HG02885 (cell line): ENCODE data around the gene BTG2.

Source experiments
- ATAC-seq: cut with Tn5 transposase; IDR thresholded peaks from one replicate; pipeline ENCODE4 v1.9.1; 2021; ENCODE audit warnings: mild to moderate bottlenecking; ENCODE audit not compliant: unreplicated experiment, poor library complexity

Gene BTG2

DNA sequence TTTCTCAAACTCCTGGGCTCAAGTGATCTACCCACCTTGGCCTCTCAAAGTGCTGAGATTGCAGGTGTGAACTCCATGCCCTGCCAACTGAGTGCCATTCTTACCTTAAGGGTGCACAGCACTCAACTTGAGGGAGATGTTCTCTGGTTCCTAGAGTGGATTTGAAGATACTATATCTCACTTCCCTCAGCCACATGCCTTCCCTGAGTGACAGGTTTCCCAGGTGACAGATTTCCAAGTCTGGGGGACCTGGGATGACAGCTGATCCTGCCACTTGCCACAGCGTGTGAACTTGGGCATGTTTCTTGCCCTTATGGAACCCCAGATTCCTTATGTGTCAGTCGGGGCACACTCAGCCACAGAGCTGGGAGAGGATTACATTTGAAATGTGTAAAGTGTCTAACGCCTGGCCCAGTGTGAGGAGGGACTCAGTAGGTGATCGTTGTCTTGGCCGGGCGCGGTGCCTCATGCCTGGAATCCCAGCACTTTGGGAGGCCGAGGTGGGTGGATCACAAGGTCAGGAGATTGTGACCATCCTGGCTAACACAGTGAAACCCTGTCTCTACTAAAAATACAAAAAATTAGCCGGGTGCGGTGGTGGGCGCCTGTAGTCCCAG is 29.6 kb upstream of the BTG2 start:
- ATAC-seq = no peak

GRCh38 chr1:203276408-203276807 is 28.9 kb upstream of the BTG2 start:
- ATAC-seq = no peak

- no peak for ATAC-seq
Observed at GRCh38 chr1:203276916-203277545, 28.3 kb upstream of the BTG2 start.

- ATAC-seq = no peak
Observed at GRCh38 chr1:203278082-203278884, 27.0 kb upstream of the BTG2 start.

DNA sequence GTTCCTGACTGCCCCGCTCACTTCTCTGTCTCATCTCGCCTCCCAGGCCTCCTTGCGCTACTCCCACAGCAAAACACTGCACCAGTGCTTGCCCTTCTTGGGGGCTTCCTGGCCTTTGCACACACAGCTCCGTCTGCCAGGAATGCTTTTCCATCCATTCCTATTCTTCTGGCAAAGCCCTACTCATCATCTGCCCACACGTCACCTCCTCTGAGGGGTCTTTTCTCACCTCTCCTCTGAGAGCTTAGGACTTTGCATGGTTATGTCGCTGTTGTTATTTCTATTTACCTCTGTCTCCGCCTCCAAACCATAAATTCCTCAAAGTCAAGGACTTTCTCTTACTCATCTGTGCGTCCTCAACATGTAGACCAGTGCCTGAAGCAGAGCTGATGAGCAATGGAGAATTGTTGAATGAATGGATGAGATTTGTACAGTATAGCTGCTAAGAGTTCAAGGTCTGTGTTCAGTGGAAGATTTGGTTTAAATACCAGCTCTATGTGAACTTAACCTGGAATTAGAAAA is 26.4 kb upstream of the BTG2 start:
- ATAC-seq = no peak

- no peak for ATAC-seq
Observed at GRCh38 chr1:203280061-203280460, 25.3 kb upstream of the BTG2 start.

- ATAC-seq = no peak
Observed at GRCh38 chr1:203281033-203281432, 24.3 kb upstream of the BTG2 start.

DNA sequence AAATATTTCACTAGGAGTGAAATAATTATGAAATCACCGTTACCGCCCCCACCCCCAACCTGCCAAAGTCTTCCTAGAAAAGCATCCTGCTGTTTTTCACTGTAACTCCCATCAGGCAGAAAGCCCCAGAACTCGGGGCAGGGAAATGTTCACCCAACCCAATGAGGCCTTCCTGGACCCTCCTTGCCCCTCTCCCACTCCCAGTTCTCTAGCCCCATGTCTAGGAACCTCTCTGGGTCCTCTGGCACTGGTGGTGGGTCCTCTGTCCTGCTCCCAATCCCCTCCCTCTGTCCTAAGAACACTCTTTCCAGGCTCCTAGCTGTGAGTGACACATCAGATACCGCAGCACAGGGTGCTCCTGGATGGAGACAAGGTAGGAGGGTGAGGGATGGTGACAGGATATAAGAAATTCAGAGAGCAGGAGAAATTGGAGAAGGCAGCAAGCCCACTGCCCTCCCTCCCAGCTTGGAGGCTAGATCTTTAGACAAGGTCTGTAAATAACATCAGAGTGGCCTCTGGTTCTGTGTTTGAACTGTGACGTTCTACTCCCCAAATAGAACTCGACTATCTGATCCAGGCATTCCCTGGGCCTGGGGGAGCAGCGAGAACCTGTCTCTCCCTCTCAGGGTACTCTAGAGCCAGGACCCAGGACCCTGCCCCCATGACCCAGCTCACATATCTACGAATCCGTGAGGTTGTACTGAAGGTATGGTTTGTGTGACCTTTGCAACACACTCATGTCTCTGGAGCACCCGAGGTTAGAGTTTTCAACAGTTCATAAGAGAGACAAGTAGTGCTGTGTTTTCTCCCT is 23.3 kb upstream of the BTG2 start:
- no peak for ATAC-seq

DNA sequence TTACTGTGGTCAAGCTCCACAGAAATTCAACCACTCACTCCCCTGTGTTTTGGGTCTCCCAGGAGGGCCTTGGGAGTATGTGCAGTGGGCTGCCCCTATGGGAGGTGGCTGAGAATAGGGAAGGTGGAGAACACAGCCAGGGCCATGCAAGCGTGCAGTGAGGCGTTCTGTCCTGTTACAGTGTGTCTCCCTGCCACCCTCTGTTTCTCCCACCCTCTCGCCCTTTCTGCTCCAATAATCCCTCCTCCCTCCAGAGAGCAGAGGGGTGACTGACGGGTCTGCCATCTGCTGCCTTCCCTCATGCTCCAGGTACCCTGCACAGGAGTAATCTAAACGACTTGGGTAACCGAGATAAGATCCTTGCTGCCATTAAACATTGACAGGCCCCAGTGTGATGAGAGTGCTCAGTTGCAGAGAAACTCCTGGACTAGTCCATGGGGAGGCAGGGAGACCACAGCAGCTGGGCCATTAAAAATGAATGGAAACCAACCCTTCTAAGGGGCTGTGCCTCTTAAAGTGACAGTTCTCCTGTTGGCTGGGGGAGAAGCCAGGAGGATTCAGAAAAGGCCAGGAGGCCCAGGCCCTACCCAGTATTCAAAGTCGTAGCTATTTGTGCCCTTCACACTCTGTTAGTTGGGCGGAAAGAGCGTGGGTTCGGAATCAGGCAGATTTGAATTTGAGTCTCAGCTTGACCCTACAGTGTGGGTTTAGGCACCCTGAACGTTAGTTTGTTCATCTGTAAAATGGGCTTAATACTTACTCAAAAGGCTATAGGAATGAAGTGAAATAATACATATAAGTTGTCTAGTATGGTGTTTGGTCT is 22.4 kb upstream of the BTG2 start:
- ATAC-seq = no peak

- no peak for ATAC-seq
Observed at GRCh38 chr1:203283597-203283996, 21.7 kb upstream of the BTG2 start.

DNA sequence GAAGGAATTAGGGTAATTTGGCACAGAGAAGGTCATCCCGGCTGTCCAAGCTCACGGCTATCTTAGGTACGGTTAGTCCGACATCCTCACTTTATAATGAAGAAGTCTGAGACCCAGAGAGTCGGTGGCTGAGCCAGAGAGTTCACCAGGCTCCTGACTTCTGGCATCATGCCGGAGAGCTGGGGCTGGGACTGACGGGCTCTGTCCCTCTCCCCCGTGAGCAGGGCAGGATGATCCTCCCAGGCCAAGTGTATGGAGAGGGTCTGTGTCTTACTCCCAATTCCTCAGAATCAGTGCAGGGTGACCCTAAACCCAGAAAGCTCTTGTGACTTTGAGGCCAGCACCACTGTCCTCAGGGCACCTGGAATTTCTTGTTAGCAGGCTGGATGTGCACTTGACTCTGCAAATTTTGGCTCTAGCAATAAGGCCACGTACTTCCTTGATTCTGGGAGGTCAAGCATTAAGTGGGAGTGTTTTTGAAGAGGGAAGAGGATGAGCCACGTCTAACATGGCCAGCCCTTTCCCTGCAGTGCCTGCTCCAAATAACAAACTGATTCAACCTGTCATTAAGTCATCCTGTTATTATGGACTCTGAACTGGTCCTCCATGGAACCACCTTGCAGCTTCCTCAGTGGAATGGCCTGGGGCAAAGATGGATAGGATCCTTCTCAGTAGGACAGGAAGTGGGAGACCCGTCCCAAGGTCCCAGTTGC is 20.8 kb upstream of the BTG2 start:
- ATAC-seq = no peak

DNA sequence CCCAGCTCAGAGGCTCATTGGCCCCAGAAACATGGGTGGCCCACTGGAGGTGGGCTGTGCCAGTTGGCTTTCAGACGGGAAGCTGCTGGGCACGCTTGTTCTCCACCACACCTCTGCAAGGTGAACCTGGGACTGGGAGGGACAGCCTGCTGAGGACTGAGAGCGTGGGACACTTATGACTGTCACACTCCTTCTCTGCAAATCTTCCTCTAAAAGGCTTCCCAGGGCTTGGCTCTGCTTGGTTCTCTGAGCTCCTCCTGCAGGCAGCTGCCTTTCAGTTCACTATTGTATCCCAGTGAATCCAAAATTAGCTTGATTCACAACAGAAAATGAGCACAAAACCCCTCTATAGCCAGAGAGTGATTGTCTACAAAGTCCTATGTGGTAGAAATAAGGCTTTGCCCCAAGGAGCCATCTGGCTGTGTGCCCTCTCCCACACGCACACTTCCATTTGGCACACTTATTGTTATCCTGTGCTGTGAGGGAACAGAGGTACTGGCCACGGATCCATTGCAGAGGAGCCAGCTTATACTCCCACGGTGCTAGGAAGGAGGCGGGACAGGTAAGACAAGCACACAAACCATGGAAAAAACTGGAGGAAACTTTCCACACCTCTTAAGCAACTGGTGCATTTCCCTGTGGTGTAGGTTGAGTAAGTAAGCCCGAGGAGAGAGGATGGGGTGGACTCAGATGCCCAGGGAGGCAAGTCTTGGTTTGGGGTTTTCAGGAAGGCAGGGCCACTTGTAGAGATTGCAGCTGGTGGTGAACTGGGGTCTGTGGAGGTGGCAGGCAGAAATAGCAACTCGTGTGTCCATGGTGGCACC is 18.9 kb upstream of the BTG2 start:
- no peak for ATAC-seq

DNA sequence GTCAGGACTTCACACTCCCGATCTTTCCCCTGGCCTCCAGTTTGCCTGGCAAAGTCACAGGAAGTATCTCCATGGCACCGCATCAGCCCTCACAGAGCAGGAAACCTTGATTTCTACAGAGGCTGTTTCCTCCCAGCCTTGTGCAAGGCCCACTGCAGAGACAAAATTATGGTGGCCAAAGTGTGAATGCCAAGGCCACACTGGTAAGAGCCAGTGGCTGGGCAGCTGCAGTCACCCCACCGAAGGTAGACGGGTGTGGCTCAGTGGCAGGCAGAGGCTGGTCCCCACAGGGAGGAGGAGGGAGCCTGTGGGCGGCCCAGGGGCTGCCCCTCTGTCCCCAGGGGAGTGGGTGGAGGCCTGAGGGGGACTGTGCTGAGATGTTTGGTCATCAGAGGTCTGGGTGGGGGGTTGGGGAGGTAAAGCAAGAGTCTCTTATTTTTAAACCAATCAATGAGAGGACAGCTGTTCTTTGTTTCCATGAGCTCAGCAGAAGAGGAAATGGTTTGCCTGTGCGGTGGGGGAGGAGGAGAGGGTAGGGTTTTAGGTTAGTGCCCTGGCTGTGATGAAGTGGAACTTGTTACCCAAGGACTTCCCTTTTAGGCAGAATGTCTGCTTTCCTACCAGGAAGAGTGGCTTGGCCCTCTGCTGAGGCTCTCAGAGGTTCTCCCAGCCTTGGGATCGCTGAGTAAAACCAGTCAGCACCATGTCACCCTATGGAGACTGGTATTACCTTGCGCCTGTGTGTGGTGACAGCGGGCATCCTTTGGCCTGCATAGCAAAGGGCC is 18.0 kb upstream of the BTG2 start:
- peak; percentile 53 for ATAC-seq

DNA sequence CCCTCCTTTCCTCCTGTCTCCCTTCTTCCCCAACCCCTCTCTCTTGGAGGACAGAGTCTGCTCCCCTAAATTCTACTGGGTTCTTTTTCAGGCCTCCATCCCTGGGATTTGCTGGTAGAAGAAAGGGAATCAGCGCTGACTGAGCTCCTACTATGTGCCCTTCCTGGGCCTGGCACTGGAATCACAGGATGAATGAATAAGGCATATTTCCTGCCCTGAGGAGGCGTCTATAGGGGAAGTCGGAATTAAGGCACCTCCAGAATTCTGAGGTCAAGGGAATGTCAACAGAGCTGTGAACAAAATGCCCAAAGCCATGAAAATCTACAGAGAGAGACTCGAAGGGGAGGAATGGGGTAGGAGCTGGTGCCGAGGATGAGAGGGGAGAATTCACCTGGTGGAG is 17.4 kb upstream of the BTG2 start:
- ATAC-seq = no peak

DNA sequence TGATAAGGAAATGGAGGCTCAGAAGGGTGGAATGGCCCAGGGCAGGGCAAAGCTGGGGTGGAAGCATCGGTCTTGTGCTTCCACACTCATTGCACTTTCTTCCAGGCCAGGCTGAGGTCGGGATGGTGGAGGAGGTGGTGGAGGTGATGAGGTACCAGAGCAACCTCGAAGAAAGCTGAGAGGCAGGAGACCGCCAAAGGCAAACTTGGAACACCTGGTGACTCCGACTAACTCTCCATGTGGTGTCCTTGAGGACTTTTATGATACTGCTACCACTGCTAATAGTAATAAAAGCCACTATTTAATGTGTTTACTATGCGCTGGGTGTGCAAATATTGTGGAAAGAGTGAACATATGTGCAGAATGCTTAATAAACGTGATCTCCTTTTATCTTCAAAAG is 16.9 kb upstream of the BTG2 start:
- no peak for ATAC-seq

DNA sequence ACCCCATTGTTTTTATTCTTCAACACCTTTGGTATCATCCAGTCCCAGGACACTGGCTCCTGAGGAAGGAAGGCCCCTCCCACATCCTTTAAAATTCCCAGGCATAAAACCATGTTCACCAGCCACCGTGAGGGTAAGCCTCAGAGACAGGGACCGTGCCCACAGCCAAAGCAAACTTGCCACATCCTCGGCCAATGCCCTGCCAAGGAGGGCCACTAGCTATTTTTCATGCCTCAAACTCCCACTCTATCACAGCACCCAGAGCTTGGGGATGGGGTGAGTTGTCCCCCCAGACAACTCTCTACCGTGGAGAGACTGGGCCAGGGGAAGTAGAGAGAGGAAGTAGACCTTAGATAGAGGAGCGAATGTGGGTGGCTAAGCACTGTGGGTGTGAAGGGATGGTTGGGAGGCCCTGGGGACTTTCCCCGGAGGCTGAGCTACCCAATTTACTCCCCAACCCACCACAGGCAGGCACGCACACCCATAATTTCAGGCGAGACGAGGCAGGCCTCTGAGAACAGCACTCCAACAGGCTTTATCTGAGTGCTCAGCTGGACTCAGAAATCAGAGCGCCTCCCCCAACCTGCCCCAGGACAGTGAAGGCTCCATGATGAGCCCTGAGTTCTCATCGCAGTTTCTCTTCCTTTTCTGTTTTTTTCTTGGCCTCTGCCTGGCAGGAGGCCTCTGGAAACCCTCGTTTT is 15.9 kb upstream of the BTG2 start:
- peak; percentile 62 for ATAC-seq

GRCh38 chr1:203289982-203290260 is 15.4 kb upstream of the BTG2 start:
- no peak for ATAC-seq
